HepG2 (cell line): ENCODE data around the gene BAHCC1. TPM values are rescaled to one million over a fixed set of nuclear protein-coding genes. Genes with fewer than 3 reads are reported as not detected.

Experiments used
- AHDC1 ChIP-seq: sonication (generic); formaldehyde crosslinking; IDR thresholded peaks from 2 replicates; pipeline ENCODE4 v1.5.1; 2020; ENCODE audit warnings: mild to moderate bottlenecking, missing genetic modification reagents, borderline replicate concordance
- ATF2 ChIP-seq: sonication (generic); formaldehyde crosslinking; IDR thresholded peaks from 2 replicates; pipeline ENCODE4 v1.4.0; 2020; ENCODE audit warnings: missing genetic modification reagents
- CENPX ChIP-seq: sonication (generic); formaldehyde crosslinking; IDR thresholded peaks from 2 replicates; pipeline ENCODE4 v1.9.0; 2021; ENCODE audit warnings: mild to moderate bottlenecking, missing genetic modification reagents, moderate library complexity
- GPBP1L1 ChIP-seq: sonication (generic); formaldehyde crosslinking; IDR thresholded peaks from 2 replicates; pipeline ENCODE4 v1.5.0; 2020; ENCODE audit warnings: mild to moderate bottlenecking, missing genetic modification reagents
- HNRNPL ChIP-seq: fragments of 200-400 bp; formaldehyde crosslinking; IDR thresholded peaks from 2 replicates; pipeline ENCODE4 v1.6.1; 2017; ENCODE audit warnings: mild to moderate bottlenecking, low read depth, low read length
- MAX ChIP-seq: IDR thresholded peaks from 2 replicates; pipeline ENCODE4 v1.6.1; 2012; ENCODE audit warnings: inconsistent platforms
- ONECUT2 ChIP-seq: sonication (generic); formaldehyde crosslinking; IDR thresholded peaks from 2 replicates; pipeline ENCODE4 v1.4.0; 2020; ENCODE audit warnings: missing genetic modification reagents
- ZBTB3 ChIP-seq: sonication (generic); formaldehyde crosslinking; IDR thresholded peaks from 2 replicates; pipeline ENCODE4 v1.4.0; 2020; ENCODE audit warnings: low read depth, mild to moderate bottlenecking, moderate library complexity, missing genetic modification reagents, borderline replicate concordance
- ZNF138 ChIP-seq: sonication (generic); formaldehyde crosslinking; IDR thresholded peaks from 2 replicates; pipeline ENCODE4 v1.5.0; 2020; ENCODE audit warnings: mild to moderate bottlenecking, low read depth, missing genetic modification reagents
- ZNF17 ChIP-seq: sonication (generic); formaldehyde crosslinking; IDR thresholded peaks from 2 replicates; pipeline ENCODE4 v1.5.0; 2020; ENCODE audit warnings: mild to moderate bottlenecking, missing genetic modification reagents
- ZNF530 ChIP-seq: sonication (generic); formaldehyde crosslinking; IDR thresholded peaks from 2 replicates; pipeline ENCODE4 v1.5.0; 2020; ENCODE audit warnings: low read depth, mild to moderate bottlenecking, missing genetic modification reagents
- polyA plus RNA-seq, 8 experiments: library from polyadenylated mRNA; depleted of rRNA in 3 of 8; stranded (reverse) in 7 of 8; unstranded in 1 of 8; fragments of >200 nt; fragmentation: Illumina TruSeq in 4 of 8; extraction: Trizol in 4 of 8; gene quantifications; 2 replicates each; pipeline versions ENCODE4 v1.2.1 to v1.2.3, GENCODE V29; 2011 to 2016; ENCODE audit warnings: low read depth in 4 of 8, missing spikeins in 1 of 8, mixed read lengths in 1 of 8; ENCODE audit not compliant: insufficient read depth in 1 of 8
- total RNA-seq, 5 experiments: library from RNA; depleted of rRNA; stranded (reverse); fragments of >200 nt; fragmentation: Illumina TruSeq; extraction: Trizol; gene quantifications; 2 replicates each; pipeline ENCODE4 v1.2.3, GENCODE V29; 2016; ENCODE audit warnings: low read depth in 1 of 5
- TF ChIP-seq, protein P1 (sequence below): sonication (generic); formaldehyde crosslinking; IDR thresholded peaks from 2 replicates; pipeline ENCODE4 v1.9.0; 2021; ENCODE audit warnings: missing genetic modification reagents, borderline replicate concordance
- TF ChIP-seq, protein P2 (sequence below): sonication (generic); formaldehyde crosslinking; IDR thresholded peaks from 2 replicates; pipeline ENCODE4 v1.4.0; 2020; ENCODE audit warnings: low read depth, mild to moderate bottlenecking, missing genetic modification reagents
- TF ChIP-seq, protein P3 (sequence below): IDR thresholded peaks from 2 replicates; pipeline ENCODE4 v1.6.1; 2016; ENCODE audit warnings: mild to moderate bottlenecking, missing biosample characterization, missing genetic modification reagents

Gene BAHCC1
- total and polyA plus RNA-seq, 2 of the 13 experiments (the other 11 are each of a cell fraction or from before 2014, with no cell fraction given) = 1.4 to 1.7 TPM

DNA sequence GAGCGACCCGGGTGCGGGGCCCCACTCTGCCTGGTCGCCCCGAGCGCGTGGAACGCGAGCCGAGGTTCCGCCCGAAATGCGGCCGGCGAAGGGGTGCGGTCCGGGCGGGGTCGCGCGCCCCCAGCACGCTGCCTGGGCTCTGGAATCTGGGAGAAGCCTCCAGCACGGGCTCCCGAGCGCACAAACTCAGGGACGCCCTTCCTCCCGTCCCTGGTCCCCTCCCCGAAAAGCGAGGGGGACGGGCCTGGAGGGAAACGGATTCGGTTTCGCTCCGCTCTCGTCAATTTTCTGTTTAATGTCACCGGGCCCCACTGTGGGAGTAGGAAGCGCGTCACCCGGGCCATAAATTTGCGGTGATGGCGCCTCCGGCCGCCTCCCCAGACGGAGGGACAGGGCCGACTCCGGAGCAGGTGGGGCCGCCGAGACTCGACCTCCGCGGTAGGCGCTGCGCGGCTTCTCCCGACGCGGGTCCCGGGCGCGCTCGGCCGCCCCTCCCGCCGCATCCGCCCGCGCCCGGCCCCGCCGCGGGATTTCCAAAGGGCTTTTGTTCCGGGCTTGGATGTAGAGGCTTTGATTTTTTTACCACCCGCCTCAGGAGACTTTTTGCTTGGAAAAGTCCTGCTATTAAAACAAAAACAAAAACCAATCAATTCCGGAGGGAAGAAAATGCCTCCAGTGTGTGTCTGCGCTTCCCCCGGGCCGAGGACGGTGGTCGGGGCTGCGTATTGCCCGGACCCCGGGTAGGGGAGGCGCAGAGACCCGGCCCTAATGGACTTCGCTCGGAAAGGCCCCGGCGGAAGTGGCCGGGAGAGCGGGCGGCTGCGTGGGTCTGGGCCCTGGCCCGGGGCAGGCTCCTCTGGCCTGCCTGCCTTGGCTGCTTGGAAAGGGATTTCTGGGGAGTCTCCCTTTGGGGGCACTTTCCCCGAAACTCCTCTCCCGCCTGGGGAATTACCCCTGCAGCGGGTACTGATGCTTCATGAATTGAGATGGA is 7.9 kb upstream of the BAHCC1 start (continued):
- TF ChIP-seq AHDC1 (CRISPR knock-in tag) (no peak), ZNF138 (CRISPR knock-in tag) (peak; percentile 79; the same call in 1 of the 2 replicates), MAX (peak; percentile 49), ZNF530 (CRISPR knock-in tag) (no peak), ZNF17 (no peak), ATF2 (CRISPR knock-in tag) (no peak), ONECUT2 (CRISPR knock-in tag) (no peak), HNRNPL (0 out of 2 replicates have a peak, but pooled peaks have one; percentile 16), GPBP1L1 (CRISPR knock-in tag) (no peak), ZBTB3 (CRISPR knock-in tag) (no peak), CENPX (no peak)
- TF ChIP-seq, protein P1, sequence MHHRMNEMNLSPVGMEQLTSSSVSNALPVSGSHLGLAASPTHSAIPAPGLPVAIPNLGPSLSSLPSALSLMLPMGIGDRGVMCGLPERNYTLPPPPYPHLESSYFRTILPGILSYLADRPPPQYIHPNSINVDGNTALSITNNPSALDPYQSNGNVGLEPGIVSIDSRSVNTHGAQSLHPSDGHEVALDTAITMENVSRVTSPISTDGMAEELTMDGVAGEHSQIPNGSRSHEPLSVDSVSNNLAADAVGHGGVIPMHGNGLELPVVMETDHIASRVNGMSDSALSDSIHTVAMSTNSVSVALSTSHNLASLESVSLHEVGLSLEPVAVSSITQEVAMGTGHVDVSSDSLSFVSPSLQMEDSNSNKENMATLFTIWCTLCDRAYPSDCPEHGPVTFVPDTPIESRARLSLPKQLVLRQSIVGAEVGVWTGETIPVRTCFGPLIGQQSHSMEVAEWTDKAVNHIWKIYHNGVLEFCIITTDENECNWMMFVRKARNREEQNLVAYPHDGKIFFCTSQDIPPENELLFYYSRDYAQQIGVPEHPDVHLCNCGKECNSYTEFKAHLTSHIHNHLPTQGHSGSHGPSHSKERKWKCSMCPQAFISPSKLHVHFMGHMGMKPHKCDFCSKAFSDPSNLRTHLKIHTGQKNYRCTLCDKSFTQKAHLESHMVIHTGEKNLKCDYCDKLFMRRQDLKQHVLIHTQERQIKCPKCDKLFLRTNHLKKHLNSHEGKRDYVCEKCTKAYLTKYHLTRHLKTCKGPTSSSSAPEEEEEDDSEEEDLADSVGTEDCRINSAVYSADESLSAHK (CRISPR knock-in tag) = no peak
- TF ChIP-seq, protein P2, sequence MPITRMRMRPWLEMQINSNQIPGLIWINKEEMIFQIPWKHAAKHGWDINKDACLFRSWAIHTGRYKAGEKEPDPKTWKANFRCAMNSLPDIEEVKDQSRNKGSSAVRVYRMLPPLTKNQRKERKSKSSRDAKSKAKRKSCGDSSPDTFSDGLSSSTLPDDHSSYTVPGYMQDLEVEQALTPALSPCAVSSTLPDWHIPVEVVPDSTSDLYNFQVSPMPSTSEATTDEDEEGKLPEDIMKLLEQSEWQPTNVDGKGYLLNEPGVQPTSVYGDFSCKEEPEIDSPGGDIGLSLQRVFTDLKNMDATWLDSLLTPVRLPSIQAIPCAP = no peak
- TF ChIP-seq, protein P3, sequence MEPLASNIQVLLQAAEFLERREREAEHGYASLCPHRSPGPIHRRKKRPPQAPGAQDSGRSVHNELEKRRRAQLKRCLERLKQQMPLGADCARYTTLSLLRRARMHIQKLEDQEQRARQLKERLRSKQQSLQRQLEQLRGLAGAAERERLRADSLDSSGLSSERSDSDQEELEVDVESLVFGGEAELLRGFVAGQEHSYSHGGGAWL (CRISPR knock-in tag) = no peak; the same call in 1 of the 2 replicates
